GM23338 (cell line): Measurements from ENCODE around the gene NRGN. TPM values are rescaled to one million over a fixed set of nuclear protein-coding genes. Genes with fewer than 3 reads are reported as not detected.

Experiments used
- ATAC-seq: fragments of 200-7000 bp; cut with Tn5 transposase; 3 replicates; pipeline ENCODE4 v1.9.1; 2020
- DNase-seq: peaks from one replicate; pipeline ENCODE4 v3.0.0-alpha.2; 2015; ENCODE audit warnings: low spot score
- H2AFZ ChIP-seq: fragments of 200-600 bp; sonication (generic); 2 replicates; pipeline ENCODE4 v1.8.0; 2016; ENCODE audit warnings: antibody characterized with exemption, mild to moderate bottlenecking, moderate library complexity
- H3F3A ChIP-seq: fragments of 200-600 bp; sonication (generic); replicated peaks from 2 replicates; pipeline ENCODE4 v1.8.0; 2017; ENCODE audit warnings: antibody characterized with exemption, mixed run types, low read depth
- H3K27ac ChIP-seq: fragments of 200-600 bp; sonication (generic); 2 replicates; pipeline ENCODE4 v1.6.1; 2016; ENCODE audit warnings: low read depth
- H3K27me3 ChIP-seq: fragments of 200-600 bp; sonication (generic); 2 replicates; pipeline ENCODE4 v1.8.0; 2016; ENCODE audit warnings: mild to moderate bottlenecking, mixed run types, moderate library complexity; ENCODE audit not compliant: insufficient read depth
- H3K36me3 ChIP-seq: fragments of 200-600 bp; sonication (generic); 2 replicates; pipeline ENCODE4 v1.8.0; 2016; ENCODE audit warnings: mild to moderate bottlenecking; ENCODE audit not compliant: insufficient read depth
- H3K4me1 ChIP-seq: fragments of 200-600 bp; sonication (generic); 2 replicates; pipeline ENCODE4 v1.8.0; 2016; ENCODE audit warnings: mild to moderate bottlenecking, moderate library complexity; ENCODE audit not compliant: insufficient read depth
- H3K4me2 ChIP-seq: fragments of 200-600 bp; sonication (generic); 2 replicates; pipeline ENCODE4 v1.7.1; 2017; ENCODE audit warnings: mixed run types
- H3K4me3 ChIP-seq: fragments of 200-600 bp; sonication (generic); 2 replicates; pipeline ENCODE4 v1.6.1; 2016; ENCODE audit warnings: mixed run types
- H3K79me2 ChIP-seq: fragments of 200-600 bp; sonication (generic); replicated peaks from 2 replicates; pipeline ENCODE4 v1.8.0; 2017; ENCODE audit warnings: mild to moderate bottlenecking; ENCODE audit not compliant: insufficient read depth
- H3K9me2 ChIP-seq: fragments of 200-600 bp; sonication (generic); 2 replicates; pipeline ENCODE4 v1.8.0; 2017; ENCODE audit not compliant: insufficient read depth
- H4K20me1 ChIP-seq: fragments of 200-600 bp; sonication (generic); replicated peaks from 2 replicates; pipeline ENCODE4 v1.8.0; 2017; ENCODE audit warnings: mild to moderate bottlenecking; ENCODE audit not compliant: insufficient read depth
- H3K27ac Mint-ChIP-seq: 2 replicates; pipeline ENCODE4 v1.8.0; 2020; ENCODE audit warnings: inconsistent platforms, mild to moderate bottlenecking, moderate library complexity, mixed read lengths
- H3K27me3 Mint-ChIP-seq: 3 replicates; pipeline ENCODE4 v1.8.0; 2022; ENCODE audit warnings: low read depth, mild to moderate bottlenecking, moderate library complexity, mixed read lengths, inconsistent platforms; ENCODE audit not compliant: insufficient read depth, poor library complexity
- H3K36me3 Mint-ChIP-seq: 3 replicates; pipeline ENCODE4 v1.8.0; 2021; ENCODE audit warnings: low read depth, mild to moderate bottlenecking, inconsistent platforms, moderate library complexity, mixed read lengths
- H3K4me1 Mint-ChIP-seq: 3 replicates; pipeline ENCODE4 v1.8.0; 2020; ENCODE audit warnings: mild to moderate bottlenecking, inconsistent platforms, mixed read lengths
- H3K4me3 Mint-ChIP-seq: 3 replicates; pipeline ENCODE4 v1.8.0; 2021; ENCODE audit warnings: moderate library complexity, mild to moderate bottlenecking, inconsistent platforms, mixed read lengths
- H3K9me3 Mint-ChIP-seq: 3 replicates; pipeline ENCODE4 v1.8.0; 2020; ENCODE audit warnings: moderate library complexity, mild to moderate bottlenecking, inconsistent platforms, mixed read lengths
- polyA plus RNA-seq: library from polyadenylated mRNA; unstranded; fragments of >200 nt; fragmentation: Nextera tagmentation; extraction: Ambion mirVana; gene quantifications from 2 replicates; pipeline ENCODE4 v1.2.1, GENCODE V29; 2016
- total RNA-seq: library from RNA; depleted of rRNA; stranded (reverse); fragments of >200 nt; shearing (Covaris generic); gene quantifications from 2 replicates; pipeline ENCODE4 v1.2.3, GENCODE V29; 2014
- TF ChIP-seq, protein P1 (sequence below), 2 experiments: fragments of 200-600 bp in 1 of 2; sonication (generic) in 1 of 2; conservative IDR thresholded peaks; 2 replicates each; pipeline versions ENCODE4 v1.5.1 to v1.6.1; 2016 to 2017; ENCODE audit warnings: antibody characterized with exemption in 2 of 2, low read depth in 2 of 2, mild to moderate bottlenecking in 2 of 2, moderate library complexity in 1 of 2
- TF ChIP-seq, protein P2 (sequence below): fragments of 250-450 bp; sonication (Bioruptor Pico); IDR thresholded peaks from 2 replicates; pipeline ENCODE4 v1.5.0; 2020; ENCODE audit warnings: mild to moderate bottlenecking, moderate library complexity

Gene NRGN
- total and polyA plus RNA-seq, 2 experiments from 2014 or later = 0.24 to 0.61 TPM

DNA sequence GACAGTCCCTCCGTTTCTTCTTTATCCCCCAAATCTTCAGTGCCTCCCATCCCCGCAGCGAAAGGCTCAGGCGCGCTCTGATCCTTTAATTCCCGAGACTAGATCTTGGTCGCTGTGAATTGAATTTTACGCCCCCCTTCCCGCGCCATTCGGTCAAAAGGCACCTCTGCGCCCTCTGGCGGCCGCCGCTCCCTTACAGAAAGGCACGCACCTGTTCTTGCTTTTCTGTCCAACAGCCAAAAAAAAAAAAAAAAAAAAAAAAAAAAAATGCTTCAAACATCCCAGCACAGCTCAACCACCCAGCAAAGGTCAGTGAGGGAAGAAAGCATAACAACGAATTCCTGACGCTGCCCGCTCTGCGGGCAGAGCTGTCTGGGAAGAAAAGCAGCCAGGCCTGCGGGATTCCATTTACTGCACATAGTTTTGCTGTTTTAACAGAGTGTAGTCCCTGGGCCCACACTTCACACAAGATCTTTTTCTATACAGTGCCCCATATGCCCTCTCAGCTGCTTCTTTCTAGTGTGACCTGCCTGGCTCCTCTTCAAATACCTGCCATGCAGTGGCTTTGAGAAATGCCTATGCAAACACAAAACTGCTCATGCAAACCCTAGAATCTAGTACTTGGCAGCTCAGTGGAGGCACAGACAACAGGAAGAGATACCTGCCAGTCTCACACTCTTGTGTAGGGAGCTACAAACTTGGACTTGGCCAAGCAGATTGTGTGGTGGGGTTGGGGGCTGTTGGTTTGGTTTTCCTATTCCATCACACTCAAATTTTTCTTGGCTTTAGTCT, 23.6 kb downstream of the NRGN start:
- H3K9me2 ChIP-seq = no peaks in the 10 kb centered on the region
- Mint-ChIP-seq H3K27me3 (peaks cover 47% of the 10 kb centered on the region), H3K9me3 (no peaks in the 10 kb centered on the region; the same call in 2 of the 3 replicates), H3K27ac (no peak overlapping the region), H3K36me3 (peaks cover 21% of the 10 kb centered on the region), H3K4me1 (peaks cover 32% of the 10 kb centered on the region), H3K4me3 (peak overlapping the region; percentile 80)
- peaks cover 18% of the 10 kb centered on the region; the same call in 1 of the 2 replicates for H4K20me1 ChIP-seq
- DNase-seq (peak; percentile 86), ATAC-seq (peak; percentile 8)
- TF ChIP-seq, protein P1, sequence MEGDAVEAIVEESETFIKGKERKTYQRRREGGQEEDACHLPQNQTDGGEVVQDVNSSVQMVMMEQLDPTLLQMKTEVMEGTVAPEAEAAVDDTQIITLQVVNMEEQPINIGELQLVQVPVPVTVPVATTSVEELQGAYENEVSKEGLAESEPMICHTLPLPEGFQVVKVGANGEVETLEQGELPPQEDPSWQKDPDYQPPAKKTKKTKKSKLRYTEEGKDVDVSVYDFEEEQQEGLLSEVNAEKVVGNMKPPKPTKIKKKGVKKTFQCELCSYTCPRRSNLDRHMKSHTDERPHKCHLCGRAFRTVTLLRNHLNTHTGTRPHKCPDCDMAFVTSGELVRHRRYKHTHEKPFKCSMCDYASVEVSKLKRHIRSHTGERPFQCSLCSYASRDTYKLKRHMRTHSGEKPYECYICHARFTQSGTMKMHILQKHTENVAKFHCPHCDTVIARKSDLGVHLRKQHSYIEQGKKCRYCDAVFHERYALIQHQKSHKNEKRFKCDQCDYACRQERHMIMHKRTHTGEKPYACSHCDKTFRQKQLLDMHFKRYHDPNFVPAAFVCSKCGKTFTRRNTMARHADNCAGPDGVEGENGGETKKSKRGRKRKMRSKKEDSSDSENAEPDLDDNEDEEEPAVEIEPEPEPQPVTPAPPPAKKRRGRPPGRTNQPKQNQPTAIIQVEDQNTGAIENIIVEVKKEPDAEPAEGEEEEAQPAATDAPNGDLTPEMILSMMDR (conservative IDR thresholded peaks at IDR 0.05; ENCODE audit: low read depth in 2 of 2) = peak; percentile 63 to 74
- TF ChIP-seq, protein P2, sequence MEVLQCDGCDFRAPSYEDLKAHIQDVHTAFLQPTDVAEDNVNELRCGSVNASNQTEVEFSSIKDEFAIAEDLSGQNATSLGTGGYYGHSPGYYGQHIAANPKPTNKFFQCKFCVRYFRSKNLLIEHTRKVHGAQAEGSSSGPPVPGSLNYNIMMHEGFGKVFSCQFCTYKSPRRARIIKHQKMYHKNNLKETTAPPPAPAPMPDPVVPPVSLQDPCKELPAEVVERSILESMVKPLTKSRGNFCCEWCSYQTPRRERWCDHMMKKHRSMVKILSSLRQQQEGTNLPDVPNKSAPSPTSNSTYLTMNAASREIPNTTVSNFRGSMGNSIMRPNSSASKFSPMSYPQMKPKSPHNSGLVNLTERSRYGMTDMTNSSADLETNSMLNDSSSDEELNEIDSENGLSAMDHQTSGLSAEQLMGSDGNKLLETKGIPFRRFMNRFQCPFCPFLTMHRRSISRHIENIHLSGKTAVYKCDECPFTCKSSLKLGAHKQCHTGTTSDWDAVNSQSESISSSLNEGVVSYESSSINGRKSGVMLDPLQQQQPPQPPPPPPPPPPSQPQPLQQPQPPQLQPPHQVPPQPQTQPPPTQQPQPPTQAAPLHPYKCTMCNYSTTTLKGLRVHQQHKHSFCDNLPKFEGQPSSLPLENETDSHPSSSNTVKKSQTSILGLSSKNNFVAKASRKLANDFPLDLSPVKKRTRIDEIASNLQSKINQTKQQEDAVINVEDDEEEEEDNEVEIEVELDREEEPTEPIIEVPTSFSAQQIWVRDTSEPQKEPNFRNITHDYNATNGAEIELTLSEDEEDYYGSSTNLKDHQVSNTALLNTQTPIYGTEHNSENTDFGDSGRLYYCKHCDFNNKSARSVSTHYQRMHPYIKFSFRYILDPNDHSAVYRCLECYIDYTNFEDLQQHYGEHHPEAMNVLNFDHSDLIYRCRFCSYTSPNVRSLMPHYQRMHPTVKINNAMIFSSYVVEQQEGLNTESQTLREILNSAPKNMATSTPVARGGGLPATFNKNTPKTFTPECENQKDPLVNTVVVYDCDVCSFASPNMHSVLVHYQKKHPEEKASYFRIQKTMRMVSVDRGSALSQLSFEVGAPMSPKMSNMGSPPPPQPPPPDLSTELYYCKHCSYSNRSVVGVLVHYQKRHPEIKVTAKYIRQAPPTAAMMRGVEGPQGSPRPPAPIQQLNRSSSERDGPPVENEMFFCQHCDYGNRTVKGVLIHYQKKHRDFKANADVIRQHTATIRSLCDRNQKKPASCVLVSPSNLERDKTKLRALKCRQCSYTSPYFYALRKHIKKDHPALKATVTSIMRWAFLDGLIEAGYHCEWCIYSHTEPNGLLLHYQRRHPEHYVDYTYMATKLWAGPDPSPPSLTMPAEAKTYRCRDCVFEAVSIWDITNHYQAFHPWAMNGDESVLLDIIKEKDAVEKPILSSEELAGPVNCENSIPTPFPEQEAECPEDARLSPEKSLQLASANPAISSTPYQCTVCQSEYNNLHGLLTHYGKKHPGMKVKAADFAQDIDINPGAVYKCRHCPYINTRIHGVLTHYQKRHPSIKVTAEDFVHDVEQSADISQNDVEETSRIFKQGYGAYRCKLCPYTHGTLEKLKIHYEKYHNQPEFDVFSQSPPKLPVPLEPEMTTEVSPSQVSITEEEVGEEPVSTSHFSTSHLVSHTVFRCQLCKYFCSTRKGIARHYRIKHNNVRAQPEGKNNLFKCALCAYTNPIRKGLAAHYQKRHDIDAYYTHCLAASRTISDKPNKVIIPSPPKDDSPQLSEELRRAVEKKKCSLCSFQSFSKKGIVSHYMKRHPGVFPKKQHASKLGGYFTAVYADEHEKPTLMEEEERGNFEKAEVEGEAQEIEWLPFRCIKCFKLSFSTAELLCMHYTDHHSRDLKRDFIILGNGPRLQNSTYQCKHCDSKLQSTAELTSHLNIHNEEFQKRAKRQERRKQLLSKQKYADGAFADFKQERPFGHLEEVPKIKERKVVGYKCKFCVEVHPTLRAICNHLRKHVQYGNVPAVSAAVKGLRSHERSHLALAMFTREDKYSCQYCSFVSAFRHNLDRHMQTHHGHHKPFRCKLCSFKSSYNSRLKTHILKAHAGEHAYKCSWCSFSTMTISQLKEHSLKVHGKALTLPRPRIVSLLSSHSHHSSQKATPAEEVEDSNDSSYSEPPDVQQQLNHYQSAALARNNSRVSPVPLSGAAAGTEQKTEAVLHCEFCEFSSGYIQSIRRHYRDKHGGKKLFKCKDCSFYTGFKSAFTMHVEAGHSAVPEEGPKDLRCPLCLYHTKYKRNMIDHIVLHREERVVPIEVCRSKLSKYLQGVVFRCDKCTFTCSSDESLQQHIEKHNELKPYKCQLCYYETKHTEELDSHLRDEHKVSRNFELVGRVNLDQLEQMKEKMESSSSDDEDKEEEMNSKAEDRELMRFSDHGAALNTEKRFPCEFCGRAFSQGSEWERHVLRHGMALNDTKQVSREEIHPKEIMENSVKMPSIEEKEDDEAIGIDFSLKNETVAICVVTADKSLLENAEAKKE (CRISPR knock-in tag) = no peak
- peak overlapping the region; percentile 96 for H3K4me2 ChIP-seq
- H3F3A ChIP-seq = 0 out of 2 replicates have a peak, but pooled peaks cover 3% of the 10 kb centered on the region
- 0 out of 2 replicates have a peak overlapping the region, but pooled peaks have one; percentile 14 for H3K27ac ChIP-seq
- H3K4me3 ChIP-seq = peak overlapping the region; percentile 74
- H3K79me2 ChIP-seq = no peaks in the 10 kb centered on the region
- peaks cover 33% of the 10 kb centered on the region for H3K4me1 ChIP-seq
- H3K36me3 ChIP-seq = peaks cover 9% of the 10 kb centered on the region; the same call in 1 of the 2 replicates
- H3K27me3 ChIP-seq = peaks cover 47% of the 10 kb centered on the region
- H2AFZ ChIP-seq = no peak overlapping the region
